GM12878 (cell line): ENCODE measurements around the gene PML. TPM values are rescaled to one million over a fixed set of nuclear protein-coding genes. Genes with fewer than 3 reads are reported as not detected.

Experiments used
- ATAC-seq: fragments of 200-7000 bp; cut with Tn5 transposase; 3 replicates; pipeline ENCODE4 v1.9.1; 2020; ENCODE audit warnings: mild to moderate bottlenecking, moderate library complexity
- BruUV-seq: library from RNA; stranded (reverse); fragments of 400-500 nt; replicated peaks from 2 replicates; lab custom pipeline; 2021; lab: Mats Ljungman, UMichigan
- CTCF ChIA-PET: fragments of 300-600 bp; sonication (Branson Sonifier 250); formaldehyde crosslinking; extraction: SDS; loops from one replicate; lab custom pipeline; 2021; ENCODE audit warnings: inconsistent platforms; lab: Yijun Ruan, JAX
- POLR2A ChIA-PET: fragments of 350-600 bp; formaldehyde crosslinking; extraction: SDS; loops from one replicate; lab custom pipeline; 2021; ENCODE audit warnings: inconsistent platforms; lab: Charles Lee
- RAD21 ChIA-PET: fragments of 300-600 bp; sonication (Branson Sonifier 250); formaldehyde crosslinking; loops from one replicate; lab custom pipeline; 2023; ENCODE audit warnings: antibody characterized with exemption; ENCODE audit not compliant: unreplicated experiment; lab: Charles Lee
- SMC1A ChIA-PET: fragments of 300-600 bp; sonication (Branson Sonifier 250); formaldehyde crosslinking; loops from one replicate; lab custom pipeline; 2023; ENCODE audit not compliant: unreplicated experiment, uncharacterized antibody; lab: Charles Lee
- DNase-seq: peaks from one replicate; pipeline ENCODE4 v3.0.0-alpha.2; 2011; ENCODE audit warnings: low read depth, low spot score
- FAIRE-seq: peaks from 3 replicates; lab custom pipeline; 2011; peaks lifted over from hg19 to GRCh38; lab: Jason Lieb, UNC
- H2AFZ ChIP-seq: 2 replicates; pipeline ENCODE4 v1.6.0; 2011; ENCODE audit warnings: low read depth, low read length, control low read depth; ENCODE audit not compliant: control insufficient read depth
- H3K27ac ChIP-seq: 2 replicates; pipeline ENCODE4 v1.5.1; 2011; ENCODE audit warnings: control low read depth; ENCODE audit not compliant: control insufficient read depth, insufficient read depth
- H3K27me3 ChIP-seq, 2 experiments: replicated peaks in 1 of 2; 2 replicates each; pipeline versions ENCODE4 v1.6.0 to v1.6.1; 2011; ENCODE audit warnings: low read length in 1 of 2; ENCODE audit not compliant: control insufficient read depth in 2 of 2, insufficient read depth in 2 of 2
- H3K36me3 ChIP-seq, 2 experiments: 2 replicates each; pipeline ENCODE4 v1.5.1; 2011; ENCODE audit warnings: low read length in 1 of 2; ENCODE audit not compliant: control insufficient read depth in 2 of 2, insufficient read depth in 2 of 2
- H3K4me1 ChIP-seq: 2 replicates; pipeline ENCODE4 v1.6.1; 2011; ENCODE audit warnings: mild to moderate bottlenecking, low read length, moderate library complexity, mixed read lengths; ENCODE audit not compliant: control insufficient read depth, insufficient read depth
- H3K4me2 ChIP-seq: 2 replicates; pipeline ENCODE4 v1.6.0; 2011; ENCODE audit warnings: control low read depth; ENCODE audit not compliant: control insufficient read depth, insufficient read depth
- H3K4me3 ChIP-seq: fragments of 200-600 bp; sonication (generic); 2 replicates; pipeline ENCODE4 v1.5.1; 2016
- H3K79me2 ChIP-seq: 2 replicates; pipeline ENCODE4 v1.6.0; 2011; ENCODE audit warnings: low read length; ENCODE audit not compliant: control insufficient read depth, insufficient read depth
- H3K9ac ChIP-seq: 2 replicates; pipeline ENCODE4 v1.8.0; 2011; ENCODE audit warnings: low read length, control low read depth, mixed read lengths; ENCODE audit not compliant: control insufficient read depth, insufficient read depth
- H3K9me3 ChIP-seq: replicated peaks from 3 replicates; pipeline ENCODE4 v1.5.1; 2011; ENCODE audit warnings: mild to moderate bottlenecking, low read length; ENCODE audit not compliant: control insufficient read depth, insufficient read depth
- H4K20me1 ChIP-seq: 2 replicates; pipeline ENCODE4 v1.6.0; 2011; ENCODE audit not compliant: control insufficient read depth, insufficient read depth
- BCL3 ChIP-seq: IDR thresholded peaks from 2 replicates; pipeline ENCODE4 v1.6.1; 2011; ENCODE audit warnings: borderline replicate concordance, low read depth, mild to moderate bottlenecking, moderate library complexity, low read length; ENCODE audit not compliant: insufficient read depth, poor library complexity, severe bottlenecking
- EP300 ChIP-seq, 2 experiments: fragments of 150-350 bp in 1 of 2; IDR thresholded peaks; 2 replicates each; pipeline ENCODE4 v1.6.1; 2011 to 2012; ENCODE audit warnings: low read depth in 2 of 2, low read length in 2 of 2, borderline replicate concordance in 1 of 2, improper control_type of control experiment in 1 of 2, inconsistent platforms in 1 of 2; ENCODE audit not compliant: control insufficient read depth in 1 of 2
- IKZF1 ChIP-seq: fragments of 450-650 bp; conservative IDR thresholded peaks from 2 replicates; pipeline ENCODE4 v1.6.1; 2017; ENCODE audit warnings: antibody characterized with exemption, mild to moderate bottlenecking
- IRF3 ChIP-seq: fragments of 450-650 bp; IDR thresholded peaks from 2 replicates; pipeline ENCODE4 v1.6.1; 2014; ENCODE audit warnings: mild to moderate bottlenecking
- KAT2A ChIP-seq: conservative IDR thresholded peaks from 2 replicates; pipeline ENCODE4 v1.6.1; 2011; ENCODE audit warnings: low read depth, low read length; ENCODE audit not compliant: control insufficient read depth
- MAX ChIP-seq: IDR thresholded peaks from 2 replicates; pipeline ENCODE4 v1.6.1; 2012; ENCODE audit warnings: low read depth, low read length, improper control_type of control experiment
- POLR2A ChIP-seq: IDR thresholded peaks from 2 replicates; pipeline ENCODE4 v1.6.1; 2011; ENCODE audit warnings: low read depth, mild to moderate bottlenecking, low read length
- RAD51 ChIP-seq: fragments of 450-650 bp; IDR thresholded peaks from 2 replicates; pipeline ENCODE4 v1.6.1; 2016; ENCODE audit warnings: moderate library complexity, mild to moderate bottlenecking, inconsistent platforms
- RB1 ChIP-seq: fragments of 450-650 bp; formaldehyde crosslinking; IDR thresholded peaks from 2 replicates; pipeline ENCODE4 v1.6.1; 2017; ENCODE audit warnings: mild to moderate bottlenecking, borderline replicate concordance
- RELB ChIP-seq: fragments of 450-650 bp; IDR thresholded peaks from 2 replicates; pipeline ENCODE4 v1.6.1; 2017; ENCODE audit warnings: low read depth, mild to moderate bottlenecking, moderate library complexity
- SIN3A ChIP-seq: IDR thresholded peaks from 2 replicates; pipeline ENCODE4 v1.6.1; 2012; ENCODE audit warnings: low read depth, low read length, improper control_type of control experiment
- TBL1XR1 ChIP-seq: IDR thresholded peaks from 2 replicates; pipeline ENCODE4 v1.6.1; 2012; ENCODE audit warnings: low read depth, low read length, improper control_type of control experiment
- ZNF687 ChIP-seq: fragments of 450-650 bp; IDR thresholded peaks from 2 replicates; pipeline ENCODE4 v1.6.1; 2017; ENCODE audit warnings: mild to moderate bottlenecking, moderate library complexity
- WGBS: methylation state at CpG from one replicate; pipeline ENCODE4 v1.1.6; 2016; ENCODE audit warnings: low lambda C conversion rate; ENCODE audit not compliant: insufficient replicate concordance, insufficient coverage; ENCODE audit errors: missing lambda C conversion rate; 5-methylcytosine and 5-hydroxymethylcytosine counted together
- in situ Hi-C: fragments of 300-500 bp; cut with MboI; formaldehyde crosslinking; loops from 9 replicates; pipeline ENCODE4 v1.14.3; 2018; ENCODE audit warnings: mixed read lengths
- intact Hi-C: fragments of 100-400 bp; cut with micrococcal nuclease; formaldehyde crosslinking; loops from one replicate; pipeline ENCODE4 v1.14.2; 2022; ENCODE audit not compliant: unreplicated experiment
- polyA plus RNA-seq, 11 experiments: library from polyadenylated mRNA; depleted of rRNA in 4 of 11; unstranded in 6 of 11; stranded (reverse) in 5 of 11; fragments of >200 nt; fragmentation: Nextera tagmentation in 4 of 11; fragmentation: Illumina TruSeq in 1 of 11; extraction: Ambion mirVana in 4 of 11; extraction: Trizol in 1 of 11; gene quantifications; 1 replicate in 1 of 11; 2 replicates in 10 of 11; pipeline versions ENCODE4 v1.2.1 to v1.2.3, GENCODE V29; 2011 to 2016; ENCODE audit warnings: inconsistent platforms in 2 of 11, missing spikeins in 2 of 11, low read depth in 1 of 11
- total RNA-seq, 4 experiments: library from RNA; depleted of rRNA in 3 of 4; stranded (reverse); fragments of >200 nt in 3 of 4; fragmentation: Illumina TruSeq in 1 of 4; extraction: Trizol in 1 of 4; gene quantifications; 2 replicates each; pipeline versions ENCODE4 v1.2.1 to v1.2.3, GENCODE V29; 2013 to 2021

The PML gene
- total and polyA plus RNA-seq, 10 of the 15 experiments (the other 5 are each of a cell fraction or from before 2014, with no cell fraction given): 8.5 to 95.5 (median 30.8) TPM

- FAIRE-seq (no peak), DNase-seq (no peak), ATAC-seq (no peak)
- ChIA-PET SMC1A (interaction anchor here (1.1 kb wide), 1 partner anchor 42 kb away, joined by 3 read pairs; the partner anchor contains the start of gene PML), RAD21 (interaction anchor here (1.4 to 5.5 kb wide), 2 partner anchors 42 to 63 kb away, joined by 3 to 28 read pairs; partner anchors contain the start of gene PML), CTCF (interaction anchor here (0.6 to 5.1 kb wide), 6 partner anchors 12 to 72 kb away, joined by 3 to 30 read pairs (median 4); no protein-coding TSS in a partner anchor), POLR2A (interaction anchor here (0.6 kb wide), 1 partner anchor 37 kb away, joined by 3 read pairs; no protein-coding TSS in a partner anchor)
- in situ Hi-C loops: no loop called here
- intact Hi-C loops: no loop called here
- Histone ChIP-seq H2AFZ (no peak overlapping the region), H3K4me3 (no peak overlapping the region), H3K4me1 (no peaks in the 10 kb centered on the region), H3K79me2 (no peaks in the 10 kb centered on the region), H3K36me3 (peaks cover 31 to 35% of the 10 kb centered on the region in 2 experiments), H3K9ac (no peak overlapping the region), H3K27ac (no peak overlapping the region), H3K27me3 (no peaks in the 10 kb centered on the region), H4K20me1 (no peaks in the 10 kb centered on the region; the same call in 1 of the 2 replicates), H3K9me3 (no peaks in the 10 kb centered on the region), H3K4me2 (no peak overlapping the region)
- 85% methylated on average over 20 of the region's 21 CpGs for WGBS
- no TSS peak for BruUV-seq
- no peak for TF ChIP-seq RB1
- no peak for TF ChIP-seq MAX
- TF ChIP-seq SIN3A: no peak
- TF ChIP-seq TBL1XR1: no peak
- no peak for TF ChIP-seq RAD51
- no peak for TF ChIP-seq BCL3
- no peak for TF ChIP-seq IKZF1
- no peak for TF ChIP-seq ZNF687
- TF ChIP-seq IRF3: no peak
- TF ChIP-seq POLR2A: peak; percentile 56
- no peak for TF ChIP-seq KAT2A
- TF ChIP-seq RELB: no peak
- no peak for TF ChIP-seq EP300 (IDR thresholded peaks at IDR 0.05; ENCODE audit: borderline replicate concordance in 1 of 2, control insufficient read depth in 1 of 2, low read depth in 2 of 2, low read length in 2 of 2)
These were observed 42.0 kb downstream of the PML start for GRCh38 chr15:74036271-74037170.
